Measurements from ENCODE around the gene EMP2. TPM values are rescaled to one million over a fixed set of nuclear protein-coding genes. Genes with fewer than 3 reads are reported as not detected.

EMP2 gene
- total RNA-seq, 1 donor from 2014 or later = not detected

DNA sequence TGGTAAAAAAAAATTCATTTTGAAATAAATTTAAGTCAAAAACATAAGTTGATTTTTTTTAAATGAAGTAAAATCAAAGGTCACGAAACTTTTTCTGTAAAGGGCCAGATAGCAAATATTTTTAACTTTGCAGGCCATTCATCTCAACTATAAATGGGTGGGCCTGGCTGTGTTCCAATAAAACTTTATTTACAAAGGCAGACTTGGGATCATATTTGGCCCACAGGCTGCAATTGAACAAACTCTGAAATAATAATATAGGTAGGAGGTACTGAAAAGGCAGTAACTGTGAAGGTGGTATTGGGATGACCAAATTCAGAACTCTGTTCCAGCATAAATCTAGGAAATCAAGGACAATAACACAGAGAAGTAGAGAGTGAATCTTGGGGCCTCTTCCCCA lies 12.2 kb upstream of the EMP2 start:
- H3K4me1 Mint-ChIP-seq = peaks cover 20% of the 10 kb centered on the region
- ChIA-PET CTCF (no interaction called here), POLR2A (no interaction called here)
- H3K36me3 Mint-ChIP-seq (ENCODE audit: low read depth) = no peaks in the 10 kb centered on the region
- intact Hi-C loops (cut with micrococcal nuclease) = loop anchor here (10.0 kb wide), 1 partner anchor 68 kb away; no protein-coding TSS in a partner anchor
- no peak overlapping the region for H3K4me3 Mint-ChIP-seq
- TF ChIP-seq, protein P1, sequence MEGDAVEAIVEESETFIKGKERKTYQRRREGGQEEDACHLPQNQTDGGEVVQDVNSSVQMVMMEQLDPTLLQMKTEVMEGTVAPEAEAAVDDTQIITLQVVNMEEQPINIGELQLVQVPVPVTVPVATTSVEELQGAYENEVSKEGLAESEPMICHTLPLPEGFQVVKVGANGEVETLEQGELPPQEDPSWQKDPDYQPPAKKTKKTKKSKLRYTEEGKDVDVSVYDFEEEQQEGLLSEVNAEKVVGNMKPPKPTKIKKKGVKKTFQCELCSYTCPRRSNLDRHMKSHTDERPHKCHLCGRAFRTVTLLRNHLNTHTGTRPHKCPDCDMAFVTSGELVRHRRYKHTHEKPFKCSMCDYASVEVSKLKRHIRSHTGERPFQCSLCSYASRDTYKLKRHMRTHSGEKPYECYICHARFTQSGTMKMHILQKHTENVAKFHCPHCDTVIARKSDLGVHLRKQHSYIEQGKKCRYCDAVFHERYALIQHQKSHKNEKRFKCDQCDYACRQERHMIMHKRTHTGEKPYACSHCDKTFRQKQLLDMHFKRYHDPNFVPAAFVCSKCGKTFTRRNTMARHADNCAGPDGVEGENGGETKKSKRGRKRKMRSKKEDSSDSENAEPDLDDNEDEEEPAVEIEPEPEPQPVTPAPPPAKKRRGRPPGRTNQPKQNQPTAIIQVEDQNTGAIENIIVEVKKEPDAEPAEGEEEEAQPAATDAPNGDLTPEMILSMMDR (IDR thresholded peaks at IDR 0.05) = no peak
- no peak for DNase-seq
- H3K9me3 Mint-ChIP-seq = peaks cover 4% of the 10 kb centered on the region
- no peak for ATAC-seq (ENCODE audit: low read depth)
- H3K27me3 Mint-ChIP-seq = peaks cover 23% of the 10 kb centered on the region
- H3K27ac Mint-ChIP-seq = no peak overlapping the region

GRCh38 chr16:10590342-10590741 lies 9.9 kb upstream of the EMP2 start:
- ATAC-seq (ENCODE audit: low read depth) = no peak
- DNase-seq = no peak
- H3K4me1 Mint-ChIP-seq = peaks cover 8% of the 10 kb centered on the region
- H3K27ac Mint-ChIP-seq = no peak overlapping the region
- CTCF ChIA-PET = no interaction called here
- H3K27me3 Mint-ChIP-seq = peaks cover 22% of the 10 kb centered on the region
- intact Hi-C loops (cut with micrococcal nuclease) = loop anchor here (10.0 kb wide), 1 partner anchor 66 kb away; no protein-coding TSS in a partner anchor
- H3K36me3 Mint-ChIP-seq (ENCODE audit: low read depth) = no peaks in the 10 kb centered on the region
- POLR2A ChIA-PET = no interaction called here
- no peak overlapping the region for H3K4me3 Mint-ChIP-seq
- H3K9me3 Mint-ChIP-seq = no peaks in the 10 kb centered on the region
- TF ChIP-seq, protein P1 (IDR thresholded peaks at IDR 0.05) = no peak

DNA sequence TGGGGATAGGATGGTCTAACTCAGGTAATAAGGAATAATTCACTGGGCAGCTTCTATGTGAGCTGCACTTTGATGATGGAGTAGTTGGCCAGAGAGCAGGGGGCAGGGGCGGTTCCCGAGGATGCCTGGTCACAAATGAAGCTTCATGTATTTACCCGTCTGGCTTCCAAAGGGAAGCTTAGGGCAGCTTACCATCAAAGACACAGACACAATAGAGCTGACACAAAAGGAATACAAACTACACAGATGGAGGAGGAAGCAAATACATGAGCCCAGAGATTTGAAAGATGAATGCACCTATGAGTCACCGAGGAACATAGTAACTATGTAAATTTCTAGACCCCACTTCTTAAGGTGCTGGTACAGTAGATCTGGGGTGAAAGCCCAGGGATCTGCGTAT lies 8.7 kb upstream of the EMP2 start:
- DNase-seq = no peak
- Mint-ChIP-seq H3K27me3 (peaks cover 25% of the 10 kb centered on the region), H3K36me3 (ENCODE audit: low read depth) (no peaks in the 10 kb centered on the region), H3K27ac (no peak overlapping the region), H3K9me3 (no peaks in the 10 kb centered on the region), H3K4me1 (no peaks in the 10 kb centered on the region), H3K4me3 (no peak overlapping the region)
- no peak for ATAC-seq (ENCODE audit: low read depth)
- TF ChIP-seq, protein P1 (IDR thresholded peaks at IDR 0.05) = no peak
- intact Hi-C loops (cut with micrococcal nuclease) = no loop called here
- ChIA-PET CTCF (no interaction called here), POLR2A (no interaction called here)

GRCh38 chr16:10587622-10588021 lies 7.2 kb upstream of the EMP2 start:
- H3K4me1 Mint-ChIP-seq = no peaks in the 10 kb centered on the region
- no peak overlapping the region for H3K4me3 Mint-ChIP-seq
- ChIA-PET CTCF (no interaction called here), POLR2A (no interaction called here)
- H3K9me3 Mint-ChIP-seq = no peaks in the 10 kb centered on the region
- peaks cover 36% of the 10 kb centered on the region for H3K27me3 Mint-ChIP-seq
- DNase-seq = no peak
- no peak overlapping the region for H3K27ac Mint-ChIP-seq
- H3K36me3 Mint-ChIP-seq (ENCODE audit: low read depth) = no peaks in the 10 kb centered on the region
- TF ChIP-seq, protein P1 (IDR thresholded peaks at IDR 0.05) = no peak
- no peak for ATAC-seq (ENCODE audit: low read depth)
- intact Hi-C loops (cut with micrococcal nuclease) = no loop called here

- ChIA-PET POLR2A (no interaction called here), CTCF (no interaction called here)
- no peak for DNase-seq
- Mint-ChIP-seq H3K27me3 (peaks cover 44% of the 10 kb centered on the region), H3K4me3 (no peak overlapping the region), H3K36me3 (ENCODE audit: low read depth) (no peaks in the 10 kb centered on the region), H3K9me3 (no peaks in the 10 kb centered on the region), H3K4me1 (peaks cover 6% of the 10 kb centered on the region), H3K27ac (no peak overlapping the region)
- ATAC-seq (ENCODE audit: low read depth) = no peak
- TF ChIP-seq, protein P1 (IDR thresholded peaks at IDR 0.05) = no peak
- intact Hi-C loops (cut with micrococcal nuclease) = no loop called here
Measured at GRCh38 chr16:10584981-10585438, 4.6 kb upstream of the EMP2 start.
